NCI-H128 (cell line): ENCODE data around the gene FAHD2B.
"Not testable (repeated sequence)": the region's sequence is repeated elsewhere in the genome, so short reads cannot be mapped to it uniquely, and the experiment has no call there.

Experiments
- DNase-seq: peaks from one replicate; lab custom pipeline; 2025; ENCODE audit not compliant: unreplicated experiment; lab: John Stamatoyannopoulos, UW

The FAHD2B gene

GRCh38 chr2:97068722-97069121 is 26.0 kb downstream of the FAHD2B start:
- not testable (repeated sequence) for DNase-seq

- DNase-seq: no peak
Observed at GRCh38 chr2:97068074-97068473, 26.6 kb downstream of the FAHD2B start.

- DNase-seq: no peak
Observed at GRCh38 chr2:97067279-97068004, 27.2 kb downstream of the FAHD2B start.

GRCh38 chr2:97066030-97066429 is 28.7 kb downstream of the FAHD2B start:
- DNase-seq: not testable (repeated sequence)

GRCh38 chr2:97062020-97062419 is 32.7 kb downstream of the FAHD2B start:
- DNase-seq: not testable (repeated sequence)

GRCh38 chr2:97059782-97060181 is 34.9 kb downstream of the FAHD2B start:
- DNase-seq: not testable (repeated sequence)

GRCh38 chr2:97056150-97056549 is 38.5 kb downstream of the FAHD2B start:
- DNase-seq: not testable (repeated sequence)

- not testable (repeated sequence) for DNase-seq
Observed at GRCh38 chr2:97050032-97050431, 44.6 kb downstream of the FAHD2B start.

GRCh38 chr2:97048448-97048847 is 46.2 kb downstream of the FAHD2B start:
- DNase-seq: not testable (repeated sequence)

- DNase-seq: not testable (repeated sequence)
Observed at GRCh38 chr2:97046676-97047075, 48.0 kb downstream of the FAHD2B start.

GRCh38 chr2:97045895-97046499 is 48.7 kb downstream of the FAHD2B start:
- DNase-seq: not testable (repeated sequence)
